Stimulated activated CD4-positive, alpha-beta T cell treated with anti-CD3 and anti-CD28 coated beads, Interleukin-4, amount 100 ng/mL, for 1 hour (primary cell): ENCODE measurements around the gene GOLT1A.

Source experiments
- DNase-seq: peaks from one replicate; pipeline ENCODE4 v3.0.0-alpha.2; 2020

GOLT1A gene

GRCh38 chr1:204216880-204217647, 3.3 kb upstream of the GOLT1A start:
- no peak for DNase-seq

- no peak for DNase-seq
These were observed 2.4 kb upstream of the GOLT1A start for GRCh38 chr1:204216236-204216635.

DNA sequence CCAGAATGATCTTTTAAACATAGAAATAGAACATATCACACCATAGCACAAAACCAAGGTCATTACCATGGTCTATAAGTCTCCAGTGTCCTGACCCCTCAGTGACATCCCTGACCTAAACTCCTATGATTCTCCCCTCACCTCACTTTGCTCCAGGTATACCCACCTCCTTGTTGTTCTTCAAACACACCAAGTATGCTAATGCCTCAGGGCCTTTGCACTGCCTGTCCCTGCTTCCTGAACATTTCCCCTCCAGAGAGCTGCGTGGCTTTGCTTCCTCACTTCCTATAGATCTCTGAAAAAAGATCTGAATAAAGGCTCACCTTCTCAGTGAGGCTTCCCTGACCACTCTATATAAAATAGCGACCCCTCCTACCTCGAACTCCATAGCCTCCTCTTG, 1.1 kb downstream of the GOLT1A start:
- DNase-seq = no peak

DNA sequence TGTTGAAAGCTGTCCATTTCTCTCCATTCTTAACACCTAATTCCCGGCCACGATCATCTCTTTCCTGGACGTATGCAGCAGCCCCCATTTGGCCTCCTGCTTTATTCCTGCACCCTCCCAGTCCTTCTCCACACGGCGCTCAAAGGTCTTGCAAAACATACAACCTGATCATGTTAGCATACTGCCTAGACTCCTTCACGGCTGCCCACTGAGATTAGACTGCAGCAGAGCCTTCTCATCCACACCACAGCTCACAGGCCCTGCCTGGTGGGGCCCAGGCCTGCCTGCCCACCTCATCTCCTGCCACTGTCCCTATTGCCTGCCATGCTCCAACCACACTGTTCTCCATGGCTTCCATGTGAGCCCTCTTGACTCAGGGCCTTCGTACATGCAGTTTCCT, 2.7 kb downstream of the GOLT1A start:
- no peak for DNase-seq

- DNase-seq = peak; percentile 81
These were observed 6.6 kb downstream of the GOLT1A start for GRCh38 chr1:204207136-204207616.

GRCh38 chr1:204206121-204206520, 7.7 kb downstream of the GOLT1A start:
- DNase-seq = no peak

- no peak for DNase-seq
These were observed 8.3 kb downstream of the GOLT1A start for GRCh38 chr1:204205486-204205885.

- DNase-seq = no peak
These were observed 8.8 kb downstream of the GOLT1A start for GRCh38 chr1:204204944-204205343.

- DNase-seq = no peak
These were observed 10.5 kb downstream of the GOLT1A start for GRCh38 chr1:204203206-204203767.

DNA sequence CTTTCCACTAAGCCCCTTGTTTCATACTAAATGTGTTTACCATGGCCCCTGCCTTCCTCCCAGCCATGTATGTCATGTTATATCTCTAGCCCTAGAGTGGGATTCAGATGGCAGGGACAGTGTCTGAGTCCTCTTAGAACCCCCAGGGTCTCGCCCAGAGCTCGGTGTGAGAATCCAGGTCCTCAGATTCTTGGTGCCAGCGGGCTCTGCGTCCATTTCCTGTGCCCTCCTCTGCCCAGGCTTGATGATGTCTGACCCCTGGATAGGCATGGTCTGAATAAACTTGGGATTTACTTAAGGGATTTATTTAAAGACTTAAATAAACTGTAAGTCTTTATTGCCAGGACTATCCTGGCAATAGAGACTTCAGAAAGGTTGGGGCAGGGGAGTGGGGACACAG, 11.3 kb downstream of the GOLT1A start:
- no peak for DNase-seq

DNA sequence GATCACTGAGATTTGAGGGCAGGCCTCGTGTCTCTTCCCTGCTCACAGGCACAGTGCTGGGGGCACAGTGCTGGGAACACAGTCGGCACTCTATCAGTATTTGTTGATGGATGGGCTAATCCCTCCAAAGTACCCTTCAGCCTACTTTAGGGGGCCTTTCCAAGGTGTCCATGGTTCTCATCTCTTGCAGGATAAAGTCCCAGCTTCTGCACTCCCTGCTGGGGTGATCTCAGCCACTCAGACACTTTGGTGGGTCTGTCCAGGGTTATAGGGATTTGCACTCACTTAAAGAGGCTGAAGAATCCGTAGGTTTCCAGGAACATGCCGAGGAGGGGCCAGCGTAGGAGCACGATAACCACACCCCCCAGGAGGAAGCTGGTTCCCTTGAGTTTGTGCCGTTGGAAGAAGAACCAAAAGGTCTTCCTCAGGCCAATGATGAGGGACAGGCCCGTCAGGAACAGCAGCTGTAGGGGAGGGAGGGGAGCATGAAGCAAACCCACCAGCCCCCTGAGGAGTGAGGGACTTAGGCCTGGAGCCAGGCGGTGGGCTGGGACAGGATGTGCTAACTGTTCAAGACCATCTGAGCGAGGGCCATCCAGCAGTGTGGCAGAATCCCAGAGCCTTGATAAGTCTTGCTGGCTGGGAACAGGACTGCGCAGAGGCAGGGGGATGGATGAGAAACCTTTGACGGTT, 12.3 kb downstream of the GOLT1A start:
- DNase-seq = no peak

GRCh38 chr1:204199579-204199978, 14.2 kb downstream of the GOLT1A start:
- DNase-seq = no peak

- DNase-seq = no peak
These were observed 15.1 kb downstream of the GOLT1A start for GRCh38 chr1:204198348-204199340.

- no peak for DNase-seq
These were observed 16.7 kb downstream of the GOLT1A start for GRCh38 chr1:204197068-204197467.

- DNase-seq = no peak
These were observed 17.6 kb downstream of the GOLT1A start, which contains the start of gene KISS1 for GRCh38 chr1:204196068-204196795. KISS1 (minus strand) TSS chr1:204196491; CDS start chr1:204192876, 3,615 bp downstream.

DNA sequence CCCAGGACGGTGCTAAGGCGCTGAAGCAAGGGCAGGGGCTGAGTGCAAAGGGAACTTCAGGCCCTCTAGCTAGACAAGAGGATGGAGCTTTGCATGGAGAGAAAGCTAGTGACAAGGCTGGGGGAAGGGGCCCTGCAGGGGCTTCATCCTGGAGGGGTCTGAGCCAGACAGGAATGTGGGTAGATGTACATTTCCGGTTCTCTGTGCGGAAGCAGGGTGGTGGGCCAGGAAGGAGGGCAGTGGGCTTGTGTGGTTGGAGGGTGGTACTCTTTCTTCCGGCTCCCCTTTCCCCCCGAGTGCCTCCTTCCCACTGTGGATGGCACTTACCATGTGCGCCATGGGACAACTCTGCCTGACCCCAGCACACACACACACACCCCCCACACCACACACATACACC, 19.0 kb downstream of the GOLT1A start:
- DNase-seq = no peak

DNA sequence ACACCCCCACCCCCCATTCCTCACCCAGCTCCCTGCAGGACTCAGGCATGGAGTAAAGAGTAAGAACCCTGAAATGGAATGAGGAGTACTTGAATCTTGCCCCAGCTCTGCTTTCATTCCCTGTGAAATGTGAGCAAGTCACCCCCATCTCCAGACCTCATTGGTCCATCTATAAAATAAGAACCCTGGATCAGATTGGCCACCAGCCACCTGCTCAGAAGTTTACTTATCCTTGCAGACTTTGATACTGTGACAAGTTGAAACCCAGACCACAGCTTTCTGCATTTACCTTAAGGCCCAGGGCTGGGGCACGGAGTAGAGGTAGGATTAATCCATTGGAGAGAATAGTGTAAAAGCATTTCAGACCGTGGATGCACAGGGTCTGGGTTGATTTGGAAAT, 19.7 kb downstream of the GOLT1A start:
- no peak for DNase-seq

DNA sequence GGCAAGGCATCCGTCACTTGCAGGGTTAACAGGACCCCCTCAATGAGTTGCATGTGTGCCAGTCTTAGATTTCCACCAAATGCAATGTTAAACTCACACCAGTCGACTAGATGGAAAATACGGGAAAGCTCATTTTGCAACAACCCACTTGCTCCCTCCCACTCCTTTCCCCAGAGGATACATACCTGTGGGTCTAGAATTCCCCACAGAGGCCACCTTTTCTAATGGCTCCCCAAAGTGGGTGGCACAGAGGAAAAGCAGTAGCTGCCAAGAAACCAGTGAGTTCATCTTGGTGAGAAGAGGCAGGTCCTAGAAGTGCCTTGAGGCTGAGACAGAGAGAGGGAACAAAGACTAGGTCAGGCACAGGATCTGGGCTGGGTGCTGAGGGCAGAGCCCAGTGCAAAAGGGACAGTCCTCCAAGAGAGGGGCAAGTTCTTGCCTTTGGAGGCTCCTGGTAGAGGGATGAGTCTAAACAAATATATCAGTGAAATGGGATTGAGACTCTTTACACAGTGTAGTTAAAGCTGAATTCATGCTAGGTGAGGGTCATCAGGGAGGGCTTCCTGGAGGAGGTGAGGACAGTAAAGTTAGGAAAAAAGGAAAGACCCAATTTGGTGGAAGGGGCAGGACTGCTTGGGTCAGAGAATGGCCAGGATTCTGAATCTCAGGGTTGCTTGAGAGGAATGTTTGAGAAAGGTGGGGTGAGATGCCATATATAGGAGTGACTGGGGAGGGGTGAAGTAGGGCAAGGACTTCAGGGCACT, 21.0 kb downstream of the GOLT1A start:
- DNase-seq = no peak

DNA sequence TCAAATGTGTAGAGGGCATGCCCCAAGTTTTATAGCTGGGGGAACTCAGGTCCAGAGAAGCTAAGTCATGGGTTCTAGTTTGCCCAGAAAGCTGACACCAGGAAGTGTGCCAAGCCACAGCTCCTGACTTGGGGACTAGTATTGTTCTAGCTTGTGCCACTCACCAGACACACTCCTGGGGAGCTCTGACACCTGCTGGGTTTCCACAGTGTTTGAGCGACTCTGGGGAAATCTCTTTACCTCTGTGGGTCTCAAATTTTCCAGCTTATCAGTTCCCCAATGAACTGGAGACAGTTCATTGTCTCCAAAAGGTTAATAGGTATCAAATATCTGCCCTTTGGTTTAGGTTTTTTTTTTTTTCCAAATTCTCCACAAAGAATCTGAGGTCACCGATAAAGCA, 21.7 kb downstream of the GOLT1A start:
- no peak for DNase-seq

- DNase-seq = no peak
These were observed 22.3 kb downstream of the GOLT1A start for GRCh38 chr1:204191456-204191855.
